Dendritic cell treated with granulocyte-macrophage colony-stimulating factor and Interleukin-4, amounts not matched to agents 40 ng/mL and 50 ng/mL, for 4 days (primary cell): ENCODE data around the gene RAB38.

Experiments
- H3K27ac Mint-ChIP-seq: one replicate; pipeline ENCODE4 v1.8.0; 2022; ENCODE audit warnings: mild to moderate bottlenecking, mixed read lengths
- H3K27me3 Mint-ChIP-seq: one replicate; pipeline ENCODE4 v1.8.0; 2022; ENCODE audit warnings: mild to moderate bottlenecking, mixed read lengths
- H3K36me3 Mint-ChIP-seq: one replicate; pipeline ENCODE4 v1.8.0; 2022; ENCODE audit warnings: low read depth, mixed read lengths
- H3K4me1 Mint-ChIP-seq: one replicate; pipeline ENCODE4 v1.8.0; 2022; ENCODE audit warnings: low read depth, mixed read lengths
- H3K4me3 Mint-ChIP-seq: one replicate; pipeline ENCODE4 v1.8.0; 2022; ENCODE audit warnings: mild to moderate bottlenecking, moderate library complexity, mixed read lengths
- H3K9me3 Mint-ChIP-seq: one replicate; pipeline ENCODE4 v1.8.0; 2022; ENCODE audit warnings: mixed read lengths
- intact Hi-C: fragments of 100-400 bp; cut with micrococcal nuclease; formaldehyde crosslinking; loops from one replicate; pipeline ENCODE4 v1.15.0; 2022

RAB38 gene

DNA sequence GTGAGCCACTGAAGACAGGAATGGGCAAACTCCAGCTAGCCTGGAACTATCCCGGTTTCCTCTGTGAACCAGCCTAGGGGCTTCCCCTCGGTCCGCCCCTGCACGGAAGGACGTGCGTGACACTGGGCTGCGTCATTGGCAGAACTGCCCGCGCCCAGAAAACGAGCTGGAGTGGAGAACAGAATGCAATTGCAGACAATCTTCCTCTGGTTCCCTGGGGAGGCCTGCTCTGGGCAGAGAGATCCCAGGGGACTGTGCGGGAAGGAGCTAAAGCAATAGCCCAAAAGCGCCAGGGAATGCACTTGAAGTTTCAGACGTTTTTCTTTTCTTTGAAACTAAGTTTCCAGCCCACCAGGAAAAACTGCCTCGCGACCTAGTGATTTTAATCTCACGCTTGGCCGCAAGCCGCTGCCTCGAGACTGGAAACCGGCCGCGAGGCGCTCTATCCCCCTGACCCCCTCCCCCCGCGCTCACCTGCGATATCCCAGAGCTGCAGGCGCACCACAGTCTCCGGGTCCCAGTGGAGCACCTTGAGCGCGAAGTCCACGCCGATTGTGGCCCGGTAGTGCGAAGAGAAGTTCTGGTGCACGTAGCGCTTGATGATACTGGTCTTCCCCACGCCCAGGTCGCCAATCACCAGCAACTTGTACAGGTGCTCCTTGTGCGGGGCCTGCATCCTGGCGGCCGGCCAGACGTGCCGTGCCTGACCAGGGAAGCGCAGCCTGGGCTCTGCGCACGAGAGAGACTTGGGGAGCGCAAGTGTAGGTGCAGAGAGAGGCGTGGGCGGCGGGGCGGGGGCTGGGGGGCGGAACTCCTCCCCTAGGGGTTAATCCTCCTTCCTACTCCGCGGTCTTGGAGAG lies at the start of gene RAB38:
RAB38 (minus strand) TSS at position 735 of the 860 bp plus-strand sequence; CDS start at position 676, 59 bp downstream.
- peak within 1 kb of the TSS; percentile 72 for H3K4me3 Mint-ChIP-seq
- H3K9me3 Mint-ChIP-seq = no peaks in the 10 kb centered on the region
- peaks cover 5% of the 10 kb centered on the region for H3K27me3 Mint-ChIP-seq
- peak within 1 kb of the TSS; percentile 27 for H3K27ac Mint-ChIP-seq
- H3K4me1 Mint-ChIP-seq = peaks cover 13% of the 10 kb centered on the region
- H3K36me3 Mint-ChIP-seq = no peaks in the 10 kb centered on the region
- intact Hi-C loops = no loop called here

DNA sequence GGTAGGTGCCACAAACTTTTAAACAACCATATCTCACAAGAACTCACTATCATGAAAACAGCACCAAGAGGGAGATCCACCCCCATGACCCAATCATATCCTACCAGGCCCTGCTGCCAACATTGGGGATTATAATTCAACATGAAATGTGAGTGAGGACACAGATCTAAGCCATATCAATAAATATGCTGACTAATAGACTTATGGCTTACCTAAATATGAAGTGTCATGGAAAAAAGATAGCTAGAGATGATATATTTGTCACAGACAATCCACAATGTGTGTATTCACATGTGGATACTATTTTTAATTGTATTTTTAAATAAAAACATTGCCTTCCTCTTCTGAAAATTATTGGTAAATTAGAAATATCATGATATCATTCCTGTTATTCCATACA lies 38.2 kb upstream of the RAB38 start:
- intact Hi-C loops = no loop called here
- peaks cover 12% of the 10 kb centered on the region for H3K9me3 Mint-ChIP-seq
- H3K27me3 Mint-ChIP-seq = no peaks in the 10 kb centered on the region
- peaks cover 9% of the 10 kb centered on the region for H3K36me3 Mint-ChIP-seq
- H3K4me3 Mint-ChIP-seq = no peak overlapping the region
- H3K27ac Mint-ChIP-seq = no peak overlapping the region
- peaks cover 9% of the 10 kb centered on the region for H3K4me1 Mint-ChIP-seq

DNA sequence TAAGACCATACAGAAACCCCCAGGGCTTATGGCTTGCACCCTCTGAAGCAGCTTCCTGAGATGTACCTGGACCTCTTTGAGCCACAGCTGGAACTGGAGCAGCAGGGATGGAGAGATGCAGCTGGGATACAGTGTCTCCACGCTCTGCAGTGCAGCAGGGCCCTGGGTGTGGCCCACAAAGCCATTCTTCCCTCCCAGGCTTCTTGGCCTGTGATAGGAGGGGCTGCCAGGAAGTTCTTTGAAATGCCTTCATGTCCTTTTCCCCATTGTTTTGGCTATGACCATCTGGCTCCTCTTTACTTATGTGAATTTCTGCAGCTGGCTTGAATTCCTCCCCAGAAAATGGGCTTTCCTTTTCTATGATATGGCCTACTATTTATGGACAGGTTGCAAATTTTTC lies 37.1 kb upstream of the RAB38 start:
- Mint-ChIP-seq H3K9me3 (peaks cover 12% of the 10 kb centered on the region), H3K27ac (no peak overlapping the region), H3K4me3 (no peak overlapping the region), H3K36me3 (peaks cover 9% of the 10 kb centered on the region), H3K27me3 (no peaks in the 10 kb centered on the region), H3K4me1 (peaks cover 9% of the 10 kb centered on the region)
- intact Hi-C loops = no loop called here

DNA sequence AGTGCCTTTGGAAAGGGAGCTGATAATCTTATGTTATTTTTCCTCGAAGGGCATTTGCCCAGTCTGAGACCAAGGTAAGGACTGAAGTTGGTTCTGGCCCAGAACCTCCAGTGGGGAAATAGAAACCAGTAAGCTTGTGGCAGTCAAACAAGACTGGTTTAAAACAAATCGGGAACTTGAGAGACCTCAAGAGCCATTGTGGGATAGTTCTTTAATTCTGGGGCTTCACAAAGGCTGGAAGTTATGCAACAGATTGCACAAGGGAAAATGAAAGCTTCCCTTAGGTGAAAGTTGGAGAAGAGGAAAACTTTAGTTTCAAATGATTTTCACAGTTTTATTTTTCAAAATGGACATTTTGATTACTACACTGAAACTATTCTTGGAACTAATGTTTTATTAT lies 33.5 kb upstream of the RAB38 start:
- Mint-ChIP-seq H3K36me3 (peaks cover 9% of the 10 kb centered on the region), H3K27ac (no peak overlapping the region), H3K4me3 (no peak overlapping the region), H3K9me3 (peaks cover 12% of the 10 kb centered on the region), H3K27me3 (no peaks in the 10 kb centered on the region), H3K4me1 (peaks cover 9% of the 10 kb centered on the region)
- intact Hi-C loops = no loop called here

DNA sequence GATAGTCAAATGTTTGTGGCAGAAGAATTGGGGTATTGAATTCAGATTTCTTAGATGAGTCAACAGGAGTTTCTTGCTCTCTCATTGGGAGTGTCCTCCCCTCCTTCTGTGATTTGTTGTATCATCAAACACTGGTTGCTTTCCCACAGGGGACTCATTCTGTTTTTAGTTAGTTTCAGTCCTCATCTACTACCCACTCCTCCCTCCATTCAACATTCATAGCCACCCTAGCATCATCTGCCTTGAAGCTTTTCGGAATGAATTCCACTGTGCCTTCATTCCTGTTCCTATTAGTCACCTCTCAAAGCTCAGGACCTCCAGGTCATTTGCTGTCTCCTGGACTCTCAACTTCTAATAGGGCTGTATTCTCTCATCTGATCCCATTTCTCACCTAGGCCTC lies 31.5 kb upstream of the RAB38 start:
- intact Hi-C loops = no loop called here
- peaks cover 9% of the 10 kb centered on the region for H3K4me1 Mint-ChIP-seq
- no peak overlapping the region for H3K27ac Mint-ChIP-seq
- H3K36me3 Mint-ChIP-seq = no peaks in the 10 kb centered on the region
- no peak overlapping the region for H3K4me3 Mint-ChIP-seq
- H3K27me3 Mint-ChIP-seq = no peaks in the 10 kb centered on the region
- H3K9me3 Mint-ChIP-seq = no peaks in the 10 kb centered on the region

DNA sequence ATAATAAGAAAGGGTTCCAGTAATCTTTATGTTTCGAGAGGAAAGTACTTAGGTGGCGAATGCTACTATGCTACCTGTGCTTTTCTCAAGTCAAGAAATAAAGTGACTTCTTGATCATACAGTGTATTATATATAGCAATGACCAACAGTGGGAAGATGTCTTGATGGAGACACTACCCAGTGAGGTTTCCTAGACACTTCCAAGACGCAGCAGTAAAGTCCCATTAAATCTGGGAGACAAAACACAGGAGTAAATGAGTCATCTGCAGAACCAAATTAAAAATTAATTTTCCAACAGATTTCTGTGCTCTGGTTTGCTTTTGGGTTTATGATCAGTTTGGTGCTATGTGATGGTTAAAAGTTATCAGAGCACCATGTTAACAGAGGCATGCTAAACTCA lies 29.1 kb upstream of the RAB38 start:
- H3K27me3 Mint-ChIP-seq = no peaks in the 10 kb centered on the region
- intact Hi-C loops = no loop called here
- H3K27ac Mint-ChIP-seq = no peak overlapping the region
- H3K4me1 Mint-ChIP-seq = peaks cover 9% of the 10 kb centered on the region
- no peaks in the 10 kb centered on the region for H3K9me3 Mint-ChIP-seq
- peaks cover 9% of the 10 kb centered on the region for H3K36me3 Mint-ChIP-seq
- no peak overlapping the region for H3K4me3 Mint-ChIP-seq

DNA sequence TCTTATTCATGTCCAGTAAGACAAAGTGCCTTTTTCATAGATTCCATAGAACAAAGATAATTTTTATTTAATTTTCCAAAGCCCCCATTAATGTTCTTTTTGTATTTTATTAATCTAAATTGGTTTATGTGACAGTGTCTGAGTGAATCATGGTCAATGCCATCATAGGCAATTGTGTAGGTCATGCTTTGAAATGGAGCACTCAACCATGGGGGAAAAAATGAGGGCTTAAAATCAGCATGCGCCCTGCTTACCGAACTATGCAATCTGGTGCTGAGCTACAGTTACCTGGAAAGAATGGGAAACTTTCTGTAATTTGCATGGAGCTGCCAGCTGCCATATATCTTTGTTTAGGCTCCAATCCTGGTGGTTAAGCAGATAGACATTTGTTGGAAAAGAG lies 28.4 kb upstream of the RAB38 start:
- Mint-ChIP-seq H3K36me3 (peaks cover 10% of the 10 kb centered on the region), H3K27me3 (no peaks in the 10 kb centered on the region), H3K4me1 (peaks cover 1% of the 10 kb centered on the region), H3K4me3 (no peak overlapping the region), H3K9me3 (no peaks in the 10 kb centered on the region), H3K27ac (no peak overlapping the region)
- intact Hi-C loops = no loop called here

DNA sequence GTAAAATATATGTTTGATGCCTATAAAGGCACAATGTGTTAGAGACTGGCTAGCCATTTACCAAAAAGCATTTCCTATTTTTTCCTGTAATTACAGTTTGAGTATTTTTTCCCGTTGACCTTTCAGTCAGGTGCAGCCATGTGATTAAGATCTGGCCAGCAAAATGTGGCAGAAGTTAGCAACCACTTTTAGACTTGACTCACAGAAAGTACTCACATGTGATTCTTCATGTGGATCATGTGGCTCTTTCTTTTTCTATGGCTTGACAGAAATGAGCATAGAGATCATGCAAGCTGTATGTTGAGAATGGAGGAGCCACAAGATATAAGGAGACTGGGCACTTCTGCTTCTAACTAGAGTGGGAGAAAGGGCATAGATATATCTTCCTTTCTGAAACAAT lies 27.3 kb upstream of the RAB38 start:
- peaks cover 6% of the 10 kb centered on the region for H3K9me3 Mint-ChIP-seq
- no peaks in the 10 kb centered on the region for H3K4me1 Mint-ChIP-seq
- no peaks in the 10 kb centered on the region for H3K27me3 Mint-ChIP-seq
- no peak overlapping the region for H3K27ac Mint-ChIP-seq
- peaks cover 14% of the 10 kb centered on the region for H3K36me3 Mint-ChIP-seq
- intact Hi-C loops = no loop called here
- no peak overlapping the region for H3K4me3 Mint-ChIP-seq

DNA sequence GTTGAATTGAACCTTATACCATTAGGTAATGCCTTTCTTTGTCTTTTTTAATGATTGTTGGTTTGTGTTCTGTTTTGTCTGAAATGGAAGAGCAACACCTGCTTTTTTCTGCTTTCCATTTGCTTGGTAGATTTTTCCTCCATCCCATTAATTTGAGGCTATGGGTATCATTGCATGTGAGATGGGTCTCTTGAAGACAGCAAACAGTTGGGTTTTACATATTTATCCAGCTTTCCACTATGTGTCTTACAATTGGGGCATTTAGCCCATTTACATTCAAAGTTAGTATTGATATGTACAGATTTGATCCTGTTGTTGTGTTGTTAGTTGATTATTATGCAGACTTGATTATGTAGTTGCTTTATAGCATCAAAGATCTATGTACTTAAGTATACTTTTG lies 21.1 kb upstream of the RAB38 start:
- peaks cover 16% of the 10 kb centered on the region for H3K36me3 Mint-ChIP-seq
- H3K9me3 Mint-ChIP-seq = peaks cover 29% of the 10 kb centered on the region
- H3K4me1 Mint-ChIP-seq = no peaks in the 10 kb centered on the region
- no peaks in the 10 kb centered on the region for H3K27me3 Mint-ChIP-seq
- H3K4me3 Mint-ChIP-seq = no peak overlapping the region
- no peak overlapping the region for H3K27ac Mint-ChIP-seq
- intact Hi-C loops = no loop called here

DNA sequence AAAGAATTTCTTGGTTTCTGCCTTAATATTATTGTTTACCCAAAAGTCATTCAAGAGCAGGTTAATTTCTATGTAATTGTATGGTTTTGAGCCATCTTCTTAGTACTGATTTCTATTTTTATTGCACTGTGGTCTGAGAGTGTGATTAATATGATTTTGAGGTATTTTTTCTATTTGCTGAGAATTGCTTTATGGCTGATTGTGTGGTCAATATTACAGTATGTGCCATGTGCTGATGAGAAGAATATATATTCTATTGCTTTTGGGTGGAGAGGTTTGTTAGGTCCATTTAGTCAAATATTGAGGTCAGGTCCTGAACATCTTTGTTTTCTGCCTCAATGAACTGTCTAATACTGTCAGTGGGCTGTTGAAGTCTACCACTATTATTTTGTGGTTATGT lies 20.7 kb upstream of the RAB38 start:
- H3K9me3 Mint-ChIP-seq = peaks cover 29% of the 10 kb centered on the region
- no peak overlapping the region for H3K4me3 Mint-ChIP-seq
- intact Hi-C loops = no loop called here
- no peak overlapping the region for H3K27ac Mint-ChIP-seq
- no peaks in the 10 kb centered on the region for H3K4me1 Mint-ChIP-seq
- H3K27me3 Mint-ChIP-seq = no peaks in the 10 kb centered on the region
- H3K36me3 Mint-ChIP-seq = peaks cover 16% of the 10 kb centered on the region

DNA sequence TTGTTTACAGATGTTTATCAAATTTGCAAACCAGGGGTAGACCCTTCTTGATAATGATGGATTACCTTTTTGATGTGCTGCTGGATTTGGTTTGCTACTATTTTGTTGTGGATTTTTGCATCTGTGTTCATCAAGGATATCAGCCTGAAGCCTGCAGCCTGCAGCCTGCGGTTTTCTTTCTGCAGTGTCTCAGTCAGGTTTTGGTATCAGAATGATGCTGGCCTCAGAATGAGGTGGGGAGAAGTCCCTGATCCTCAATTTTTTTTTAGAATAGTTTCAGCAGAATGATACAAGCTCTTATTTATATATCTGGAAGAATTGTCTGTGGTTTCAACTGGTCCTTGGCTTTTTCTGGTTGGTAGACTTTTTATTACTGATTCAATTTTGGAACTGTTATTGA lies 19.7 kb upstream of the RAB38 start:
- no peak overlapping the region for H3K4me3 Mint-ChIP-seq
- H3K36me3 Mint-ChIP-seq = peaks cover 13% of the 10 kb centered on the region
- H3K9me3 Mint-ChIP-seq = peaks cover 29% of the 10 kb centered on the region
- no peaks in the 10 kb centered on the region for H3K27me3 Mint-ChIP-seq
- H3K4me1 Mint-ChIP-seq = no peaks in the 10 kb centered on the region
- no peak overlapping the region for H3K27ac Mint-ChIP-seq
- intact Hi-C loops = no loop called here

DNA sequence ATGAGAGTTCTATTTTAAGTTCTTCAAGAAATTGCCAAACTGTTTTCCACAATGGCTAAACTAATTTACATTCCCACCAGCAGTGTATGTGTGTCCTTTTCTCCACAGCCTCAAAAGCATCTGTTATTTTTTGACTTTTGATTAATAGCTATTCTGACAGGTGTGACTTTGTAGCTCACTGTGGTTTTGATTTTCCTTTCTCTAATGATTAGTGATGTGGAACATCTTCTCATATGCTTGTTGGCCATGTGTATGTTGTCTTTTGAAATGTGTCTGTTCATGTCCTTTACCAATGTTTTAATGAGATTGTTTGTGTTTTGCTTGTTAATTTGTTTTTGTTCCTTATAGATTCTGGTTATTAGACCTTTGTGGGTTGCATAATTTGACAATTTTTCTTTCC lies 18.0 kb upstream of the RAB38 start:
- H3K27me3 Mint-ChIP-seq = no peaks in the 10 kb centered on the region
- no peak overlapping the region for H3K4me3 Mint-ChIP-seq
- peaks cover 6% of the 10 kb centered on the region for H3K36me3 Mint-ChIP-seq
- peaks cover 29% of the 10 kb centered on the region for H3K9me3 Mint-ChIP-seq
- intact Hi-C loops = no loop called here
- no peaks in the 10 kb centered on the region for H3K4me1 Mint-ChIP-seq
- no peak overlapping the region for H3K27ac Mint-ChIP-seq

DNA sequence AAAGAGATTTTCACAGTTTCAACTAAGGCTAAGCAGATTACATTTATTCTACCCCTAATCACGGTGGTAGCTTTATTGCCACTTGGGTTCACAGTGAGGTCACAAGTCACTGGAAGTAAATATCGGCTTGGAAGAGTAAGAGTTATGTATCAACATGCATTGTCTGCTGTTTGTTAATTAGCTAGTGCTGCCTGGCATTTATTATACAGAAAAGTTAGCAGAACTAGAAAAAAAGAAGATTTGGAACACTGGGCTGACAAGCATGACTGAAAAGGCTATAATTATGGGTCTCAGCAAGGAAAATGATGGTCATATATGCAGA lies 13.7 kb upstream of the RAB38 start:
- H3K9me3 Mint-ChIP-seq = peaks cover 16% of the 10 kb centered on the region
- no peak overlapping the region for H3K4me3 Mint-ChIP-seq
- H3K4me1 Mint-ChIP-seq = no peaks in the 10 kb centered on the region
- H3K36me3 Mint-ChIP-seq = no peaks in the 10 kb centered on the region
- intact Hi-C loops = no loop called here
- no peaks in the 10 kb centered on the region for H3K27me3 Mint-ChIP-seq
- no peak overlapping the region for H3K27ac Mint-ChIP-seq

DNA sequence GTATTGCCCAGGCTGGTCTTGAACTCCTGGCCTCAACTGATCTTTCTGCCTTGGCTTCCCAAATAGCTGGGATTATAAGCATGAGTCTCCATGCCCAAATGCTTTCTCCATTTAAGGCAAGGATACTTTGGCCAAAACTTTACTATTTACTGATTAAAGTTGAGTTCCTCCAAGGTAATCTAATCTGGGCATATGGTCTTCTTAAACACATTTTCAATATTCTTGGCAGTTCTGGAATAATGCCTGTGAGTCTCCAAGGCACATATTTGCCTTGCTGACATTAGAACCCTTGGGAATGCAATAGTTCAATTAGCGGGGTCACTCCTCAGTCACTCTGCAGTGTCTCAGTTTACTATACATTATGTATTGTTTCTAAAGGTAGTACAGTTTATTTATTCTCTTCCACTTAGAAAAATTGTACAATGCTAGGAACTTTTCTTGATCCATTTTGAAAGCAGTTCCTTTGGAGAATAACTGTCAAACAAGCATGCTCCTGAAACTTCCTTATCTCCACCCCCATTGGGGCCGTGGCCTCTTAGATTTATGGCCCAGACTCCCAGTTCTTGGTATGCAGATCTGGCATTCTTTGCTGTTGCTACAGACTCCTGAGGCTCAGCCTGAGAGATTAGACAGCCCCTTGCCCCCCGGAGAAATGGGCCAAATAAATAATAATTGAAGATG lies 13.1 kb upstream of the RAB38 start:
- H3K4me1 Mint-ChIP-seq = no peaks in the 10 kb centered on the region
- H3K4me3 Mint-ChIP-seq = no peak overlapping the region
- no peaks in the 10 kb centered on the region for H3K27me3 Mint-ChIP-seq
- intact Hi-C loops = no loop called here
- H3K36me3 Mint-ChIP-seq = no peaks in the 10 kb centered on the region
- no peak overlapping the region for H3K27ac Mint-ChIP-seq
- peaks cover 16% of the 10 kb centered on the region for H3K9me3 Mint-ChIP-seq

DNA sequence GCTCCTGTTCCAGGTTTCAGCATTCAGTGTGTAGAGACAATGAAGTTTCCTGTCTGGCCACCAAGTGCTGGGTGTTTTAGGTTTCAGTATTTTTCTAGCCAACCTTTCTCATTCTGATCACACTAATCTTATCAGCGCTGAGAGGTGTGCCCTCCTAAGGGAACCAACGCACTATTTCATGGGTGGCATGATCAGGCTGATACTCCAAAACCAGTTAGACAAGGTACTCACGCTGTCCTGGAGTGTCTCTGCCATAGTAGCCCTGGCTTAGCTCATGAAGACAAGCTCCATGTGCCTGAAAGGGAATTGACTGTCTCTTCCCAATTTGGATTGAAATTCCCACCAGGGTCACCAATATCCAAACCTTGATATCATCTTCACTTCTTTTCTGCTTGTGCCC lies 8.0 kb upstream of the RAB38 start:
- Mint-ChIP-seq H3K4me1 (no peaks in the 10 kb centered on the region), H3K9me3 (peaks cover 16% of the 10 kb centered on the region), H3K4me3 (no peak overlapping the region), H3K27me3 (peaks cover 3% of the 10 kb centered on the region), H3K36me3 (no peaks in the 10 kb centered on the region), H3K27ac (no peak overlapping the region)
- intact Hi-C loops = no loop called here
